ENCODE data around the gene KANSL1L.

The KANSL1L gene

DNA sequence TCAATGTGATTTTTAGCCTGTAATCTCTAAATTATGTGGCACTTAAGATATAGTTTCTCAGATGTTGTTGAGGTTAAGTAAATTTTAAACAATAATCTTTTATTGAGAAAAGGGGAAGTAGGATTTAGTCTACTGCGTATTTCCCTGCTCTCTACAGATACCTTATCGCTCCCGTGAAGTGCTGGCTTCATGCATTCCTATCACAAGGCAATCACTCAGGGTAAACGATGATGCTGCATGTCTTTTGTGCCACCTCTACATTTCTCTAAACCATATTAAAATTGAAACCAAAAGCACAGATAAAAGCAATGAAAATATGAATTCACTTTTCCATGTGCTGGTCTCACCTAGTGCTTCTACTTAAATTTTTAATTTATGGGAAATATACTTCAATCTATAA is 183.2 kb downstream of the KANSL1L start:
- no peak for DNase-seq

DNA sequence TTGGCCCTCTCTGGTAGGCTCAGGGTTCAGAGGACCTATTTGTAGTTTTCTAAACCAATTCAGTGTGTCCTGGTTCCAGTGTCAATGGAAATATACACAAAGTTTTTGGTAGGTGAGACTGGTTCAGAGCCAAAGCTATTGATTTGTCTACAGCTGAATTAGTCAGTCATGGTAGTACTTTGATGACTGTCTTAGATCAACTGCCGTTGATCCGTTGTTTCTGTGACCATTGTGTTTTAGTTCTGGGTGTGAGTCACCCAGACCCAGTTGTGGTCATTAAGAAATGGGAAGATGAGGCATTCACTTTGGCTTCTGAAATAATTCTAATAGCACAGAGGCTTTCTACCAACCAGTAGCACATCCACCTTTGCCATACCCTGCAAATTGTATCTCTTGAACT is 184.8 kb downstream of the KANSL1L start:
- DNase-seq = no peak

DNA sequence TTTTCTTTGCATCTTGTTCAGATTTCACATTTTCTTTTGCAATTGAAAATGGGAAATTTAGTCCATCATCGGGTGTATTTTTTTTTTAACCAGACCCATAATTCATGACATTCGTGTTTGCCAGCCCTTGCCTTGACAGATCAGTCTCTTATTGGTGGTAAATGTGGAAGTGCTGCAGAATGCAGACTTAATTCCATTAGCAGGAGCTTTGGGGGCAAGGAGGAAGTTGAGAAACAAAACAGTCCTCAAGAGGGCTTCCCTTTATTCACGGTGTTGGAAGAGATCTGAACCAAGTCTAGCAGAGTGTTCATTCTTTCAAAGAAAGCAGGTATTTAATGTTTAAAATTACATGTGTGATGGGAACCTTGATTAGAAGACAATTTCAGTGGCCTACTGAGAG is 185.3 kb downstream of the KANSL1L start:
- no peak for DNase-seq

DNA sequence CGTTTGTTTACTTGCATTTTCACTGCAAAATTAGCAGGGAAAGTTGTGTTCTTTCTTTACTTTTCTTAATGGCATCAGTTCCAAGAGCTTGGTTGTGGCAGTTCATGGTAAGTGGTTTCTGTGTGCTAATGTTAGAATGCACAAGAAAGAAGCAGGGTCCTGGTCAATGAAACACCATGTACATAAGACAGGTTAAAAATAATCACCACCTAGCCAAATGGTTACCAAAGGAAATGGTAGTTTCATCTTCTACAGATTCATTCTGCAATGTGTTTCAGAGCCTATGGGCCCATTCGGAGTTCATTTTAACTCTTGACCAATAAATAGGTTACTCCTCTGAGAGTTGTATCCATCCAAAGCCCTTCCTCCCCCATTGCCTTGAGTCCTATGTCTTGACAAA is 186.9 kb downstream of the KANSL1L start:
- no peak for DNase-seq

DNA sequence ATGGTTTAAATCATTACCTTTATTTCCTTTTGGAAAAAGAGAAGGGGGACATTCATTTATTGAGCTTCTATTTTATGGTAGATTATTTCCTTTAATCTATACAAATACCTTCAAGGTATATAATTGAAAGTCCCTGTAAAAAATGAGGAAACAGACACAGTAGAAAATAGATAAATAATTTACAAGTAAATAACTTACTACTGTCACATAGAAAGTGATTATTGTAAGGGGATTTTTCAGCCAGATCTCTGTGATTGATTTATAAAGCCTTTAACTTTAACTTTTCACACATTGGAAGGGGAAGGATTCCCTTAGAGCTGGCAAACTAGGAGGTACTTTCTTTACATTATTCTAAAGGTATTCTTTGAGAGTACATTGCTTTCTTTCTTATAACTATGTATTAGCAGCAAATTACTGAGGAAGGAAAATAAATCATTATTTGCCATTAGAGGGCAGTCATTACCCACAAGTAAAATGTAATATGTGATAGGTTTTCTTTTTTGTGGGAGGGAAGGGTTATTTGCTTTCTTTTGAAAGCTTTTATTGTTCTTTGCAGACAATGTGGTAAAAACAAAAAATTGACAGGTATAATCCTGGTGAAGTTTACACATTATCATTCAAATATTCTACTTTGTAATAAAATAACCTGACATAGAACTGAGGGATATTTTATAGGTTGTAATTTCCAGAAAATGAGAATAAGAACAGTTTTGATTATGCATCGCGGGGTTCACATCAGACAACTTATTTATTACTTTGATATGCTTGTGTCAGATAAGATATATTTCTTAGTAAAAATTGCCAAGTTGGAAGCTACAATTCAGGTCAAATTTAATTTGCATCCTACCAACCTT is 193.6 kb downstream of the KANSL1L start:
- DNase-seq = no peak

DNA sequence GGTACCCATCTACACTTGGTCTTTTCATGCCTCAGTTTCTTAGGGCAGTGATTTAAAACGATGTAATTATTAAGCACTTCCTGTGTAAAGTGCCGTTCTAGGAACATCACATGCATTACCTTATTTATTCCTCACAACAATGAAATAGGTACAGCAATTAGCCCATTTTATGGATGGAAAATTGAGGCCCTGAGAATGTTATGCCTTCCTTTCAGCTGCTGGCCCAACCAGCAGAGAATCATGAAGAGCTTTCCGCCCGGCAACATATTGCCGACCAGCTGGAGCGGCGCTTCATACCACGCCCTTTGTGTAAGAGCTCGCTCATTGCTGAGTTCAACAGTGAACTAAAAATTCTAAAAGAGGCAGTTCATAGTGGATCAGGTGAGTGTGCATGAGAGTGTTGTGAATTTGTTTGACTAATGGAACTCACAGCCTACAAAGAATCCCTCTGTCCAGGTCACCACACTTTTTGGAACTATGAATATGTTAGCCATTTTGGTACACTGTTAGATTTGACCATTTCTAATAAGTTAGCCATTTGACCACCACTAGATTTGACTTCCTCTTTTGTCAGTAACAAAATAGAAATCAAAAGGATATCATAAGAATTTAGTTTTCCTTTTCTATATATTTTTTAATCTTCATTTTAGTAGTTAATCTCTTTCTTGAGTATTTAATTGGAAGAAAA is 194.4 kb downstream of the KANSL1L start:
- DNase-seq = no peak

DNA sequence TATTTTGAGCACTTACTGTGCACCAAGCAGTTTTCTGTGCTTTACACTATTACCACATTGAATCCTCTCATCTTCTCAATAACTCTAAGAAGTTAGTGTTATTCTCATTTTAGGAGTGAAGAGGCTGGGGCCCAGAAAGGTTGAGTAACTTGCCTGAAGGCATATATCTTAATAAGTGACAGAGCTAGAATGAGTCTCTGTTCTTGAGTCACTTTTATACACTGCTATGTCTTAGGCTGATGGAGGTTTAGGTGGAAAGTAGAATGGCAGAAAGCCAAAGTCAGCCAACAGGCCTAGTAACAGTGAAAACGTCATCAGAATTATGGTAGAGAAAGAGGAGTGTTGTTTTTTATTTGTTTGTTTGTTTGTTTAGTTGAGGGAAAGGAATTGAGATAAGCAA is 196.6 kb downstream of the KANSL1L start:
- no peak for DNase-seq

DNA sequence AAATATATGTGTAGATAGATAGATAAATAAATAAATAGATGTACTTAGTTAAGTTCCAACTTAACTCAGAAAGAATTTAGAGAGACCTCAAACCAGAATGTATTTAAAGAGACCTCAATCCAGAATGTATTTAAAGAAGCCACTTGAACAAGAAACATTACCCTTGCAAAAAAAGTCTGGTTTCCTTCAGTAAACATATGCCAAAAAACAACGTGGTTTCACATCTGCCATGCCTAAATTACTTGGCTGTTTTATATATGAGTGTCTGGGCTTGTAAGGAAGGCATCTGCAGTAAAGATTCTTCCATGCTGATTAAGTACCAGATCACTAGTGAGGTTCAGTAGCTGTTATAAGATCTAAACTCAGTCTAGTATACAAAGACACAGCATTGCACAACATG is 197.9 kb downstream of the KANSL1L start:
- DNase-seq = no peak

All from stimulated activated CD4-positive, alpha-beta T cell treated with anti-CD3 and anti-CD28 coated beads, Interleukin-4, amount 100 ng/mL, for 24 hours (primary cell).